RPMI7951 (cell line): ENCODE measurements around the gene CETN2. TPM values are rescaled to one million over a fixed set of nuclear protein-coding genes. Genes with fewer than 3 reads are reported as not detected.
"Not testable (repeated sequence)": the region's sequence is repeated elsewhere in the genome, so short reads cannot be mapped to it uniquely, and the experiment has no call there.

Source experiments
- DNase-seq: peaks from one replicate; pipeline ENCODE4 v3.0.0-alpha.2; 2012; ENCODE audit warnings: low read depth
- total RNA-seq: library from RNA; depleted of rRNA; stranded (reverse); fragments of >200 nt; shearing (Covaris generic); gene quantifications from 2 replicates; pipeline ENCODE4 v1.2.3, GENCODE V29; 2014; rRNA removed

The CETN2 gene
- total RNA-seq, 1 experiment from 2014 or later, result 44.6 TPM

- no peak for DNase-seq
Observed at GRCh38 chrX:152832520-152832919, 2.0 kb upstream of the CETN2 start.

- no peak for DNase-seq
Observed at GRCh38 chrX:152831391-152831790, 834 bp upstream of the CETN2 start.

- peak; percentile 11 for DNase-seq
Observed at GRCh38 chrX:152824841-152825374, 5.6 kb downstream of the CETN2 start.

DNA sequence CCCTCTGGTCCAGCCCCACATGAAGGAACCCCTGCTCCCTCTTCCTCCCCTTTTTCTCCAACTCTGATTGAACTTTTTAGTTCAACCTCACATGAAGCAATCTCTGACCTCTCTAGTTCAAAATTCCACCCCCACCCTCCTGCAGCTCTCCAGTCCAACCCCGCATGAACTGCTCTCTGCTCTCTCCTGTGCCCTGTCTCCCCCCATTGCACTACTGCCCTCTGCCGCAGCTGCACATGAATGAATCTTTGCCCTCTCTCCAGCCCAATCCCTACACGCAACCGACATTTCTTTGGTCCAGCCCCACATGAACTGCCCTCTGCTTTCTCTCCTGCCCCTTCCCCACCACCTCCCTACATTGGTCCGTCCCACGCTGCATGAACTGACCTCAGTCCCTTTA, 6.9 kb downstream of the CETN2 start:
- no peak for DNase-seq

GRCh38 chrX:152822383-152823086, 8.0 kb downstream of the CETN2 start:
- peak; percentile 22 for DNase-seq

DNA sequence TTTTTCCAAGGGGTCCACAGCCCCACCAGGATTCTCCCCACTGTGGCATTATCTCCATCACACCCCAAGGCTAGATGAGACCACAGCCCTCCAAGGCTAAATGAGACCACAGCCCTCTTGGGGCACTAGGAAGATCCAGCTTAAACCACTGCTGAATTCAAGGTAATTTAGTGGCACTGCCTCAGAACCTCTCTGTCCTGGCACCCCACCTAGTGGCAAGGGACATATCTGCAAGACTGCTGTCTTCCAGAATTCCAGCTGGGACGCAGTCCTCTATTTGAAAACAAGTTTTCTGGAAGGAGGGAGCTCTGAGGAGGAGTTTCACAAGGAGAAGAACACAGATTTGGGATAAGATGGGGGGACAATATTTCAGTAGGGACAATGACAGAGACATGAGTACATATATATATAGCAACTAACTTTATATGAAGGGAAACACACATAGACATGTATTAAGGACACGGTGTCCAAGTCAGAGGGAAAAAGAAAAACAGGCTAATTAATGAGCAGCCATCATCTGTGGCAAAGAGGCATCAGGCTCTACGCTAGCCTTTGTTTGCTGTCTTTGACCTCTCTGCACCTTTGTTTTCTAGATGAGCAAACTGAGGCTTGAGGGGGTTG, 9.3 kb downstream of the CETN2 start:
- peak; percentile 30 for DNase-seq

GRCh38 chrX:152819732-152820131, 10.8 kb downstream of the CETN2 start:
- DNase-seq, result peak; percentile 26

DNA sequence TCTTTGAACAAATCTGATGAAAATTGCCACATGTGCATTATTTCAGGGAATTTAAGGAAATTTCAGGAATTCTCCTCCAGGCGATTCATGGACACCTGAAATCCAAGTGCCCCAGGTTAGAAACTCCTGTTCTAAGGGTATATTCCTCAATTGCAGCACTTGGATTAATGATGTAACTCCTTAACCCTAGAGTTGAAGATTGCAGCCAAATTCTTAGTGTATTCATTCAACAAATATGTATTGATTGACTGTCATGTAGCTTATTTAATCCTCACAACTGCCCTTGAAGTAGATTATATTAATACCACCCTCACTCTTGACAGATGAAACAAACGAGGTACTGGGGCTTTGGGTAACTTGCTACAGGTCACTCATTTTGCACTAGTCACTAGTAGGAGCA, 11.3 kb downstream of the CETN2 start:
- no peak for DNase-seq

GRCh38 chrX:152818356-152818755, 12.2 kb downstream of the CETN2 start:
- no peak for DNase-seq

- peak; percentile 33 for DNase-seq
Observed at GRCh38 chrX:152817078-152817764, 13.3 kb downstream of the CETN2 start.

DNA sequence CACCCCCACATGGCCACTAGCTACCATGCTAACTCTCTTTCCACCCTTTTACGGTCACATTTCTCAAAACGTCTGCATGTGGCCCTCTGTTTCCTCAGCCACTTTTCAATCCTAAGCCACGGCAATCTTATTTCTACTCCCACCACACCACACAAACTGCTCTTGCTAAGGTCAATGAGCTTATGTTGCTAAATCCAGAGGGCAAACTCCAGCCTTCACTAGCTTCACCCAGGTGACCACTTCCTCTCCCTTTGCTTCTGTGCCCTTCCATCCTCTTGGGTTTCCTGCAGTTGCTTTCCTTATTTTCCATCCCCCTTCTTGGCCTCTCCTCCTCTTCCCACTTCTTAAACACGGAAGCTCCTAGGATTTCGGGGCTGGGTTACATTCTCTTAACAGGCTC, 16.5 kb downstream of the CETN2 start:
- DNase-seq, result no peak

- no peak for DNase-seq
Observed at GRCh38 chrX:152813206-152813605, 17.4 kb downstream of the CETN2 start.

DNA sequence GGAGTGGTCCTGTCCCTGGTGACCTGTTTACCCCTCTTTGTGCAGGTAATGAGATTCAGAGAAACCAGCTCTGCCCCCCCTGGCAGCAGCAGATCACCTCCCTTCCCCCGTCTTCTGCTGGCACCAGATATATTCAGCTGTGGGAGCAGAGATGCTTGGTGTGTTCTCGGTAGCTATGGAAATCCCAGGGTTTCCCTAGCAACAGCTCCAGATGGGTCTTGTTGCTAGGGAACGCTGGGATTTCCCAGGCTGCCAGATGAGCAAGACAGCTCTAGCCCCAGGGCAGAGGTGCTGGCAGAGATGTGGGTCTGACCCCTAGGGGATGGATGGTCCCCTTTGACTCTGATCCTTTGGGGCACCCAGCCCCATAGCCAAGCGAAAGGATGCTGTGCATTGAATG, 20.2 kb downstream of the CETN2 start:
- DNase-seq, result peak; percentile 37

- no peak for DNase-seq
Observed at GRCh38 chrX:152806035-152806434, 24.5 kb downstream of the CETN2 start.

DNA sequence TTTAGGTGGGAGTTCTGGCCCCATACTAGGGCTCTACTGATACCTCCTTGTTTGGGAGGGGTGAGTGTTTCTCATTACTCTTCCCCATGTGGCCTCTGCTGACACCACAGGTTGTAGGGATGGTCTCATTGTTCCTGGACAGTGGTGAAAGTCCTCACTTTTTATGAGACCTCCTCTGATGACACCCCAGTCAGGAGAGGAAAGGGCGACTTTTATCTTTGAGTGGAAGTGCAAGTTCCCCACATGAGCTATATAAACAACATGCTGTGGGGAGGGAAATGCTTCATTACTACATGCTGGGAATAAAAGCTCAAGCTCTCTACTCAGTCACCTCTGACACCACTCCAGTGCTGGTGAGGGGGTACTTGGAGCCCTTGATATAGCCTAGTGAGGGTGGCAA, 31.6 kb downstream of the CETN2 start:
- no peak for DNase-seq

- DNase-seq, result not testable (repeated sequence)
Observed at GRCh38 chrX:152787062-152787461, 43.5 kb downstream of the CETN2 start.

Other genes starting within 250 kb of the CETN2 start
- gene GABRQ, start 192.9 kb downstream of the CETN2 start, total RNA-seq, result 2.3 and 2.7 TPM in 2 replicates
- gene MAGEA3, start 132.0 kb downstream of the CETN2 start, total RNA-seq, result 93.5 and 116 TPM in 2 replicates
- gene CSAG2, start 121.5 kb downstream of the CETN2 start, total RNA-seq, result 1.1 and 3.4 TPM in 2 replicates
- gene MAGEA2B, start 116.1 kb downstream of the CETN2 start, total RNA-seq, result 16.1 and 16.7 TPM in 2 replicates
- 32.1 and 33.2 TPM in 2 replicates for gene CSAG1, start 97.0 kb downstream of the CETN2 start, total RNA-seq
- 91.4 and 93.6 TPM in 2 replicates for gene MAGEA12, start 97.0 kb downstream of the CETN2 start, total RNA-seq
- 28.7 and 30.9 TPM in 2 replicates for gene MAGEA2, start 76.9 kb downstream of the CETN2 start, total RNA-seq
- gene CSAG3, start 71.5 kb downstream of the CETN2 start, total RNA-seq, result 2.2 and 8.7 TPM in 2 replicates
- gene MAGEA6, start 61.1 kb downstream of the CETN2 start, total RNA-seq, result 85.4 and 95.8 TPM in 2 replicates
- gene NSDHL, start 306 bp upstream of the CETN2 start, total RNA-seq, result 8.7 and 12.4 TPM in 2 replicates
- 2.9 and 3.3 TPM in 2 replicates for gene ZNF185, start 67.3 kb upstream of the CETN2 start, total RNA-seq
- not detected in 2 replicates for gene PNMA5, start 163.4 kb upstream of the CETN2 start, total RNA-seq
- not detected in 2 replicates for gene PNMA3, start 225.7 kb upstream of the CETN2 start, total RNA-seq
- 0.10 and 0.12 TPM in 2 replicates for gene PNMA6A, start 241.7 kb upstream of the CETN2 start, total RNA-seq